Tibial nerve (tissue), 4 donors: Measurements from ENCODE around the gene LCLAT1.

Experiments used
- EP300 ChIP-seq, 2 donors: sonication (generic); formaldehyde crosslinking; IDR thresholded peaks; one replicate each; pipeline ENCODE4 v1.6.1; 2017; ENCODE audit warnings: antibody characterized with exemption in 2 of 2, mild to moderate bottlenecking in 1 of 2
- POLR2A ChIP-seq, 2 donors: fragments of 450-650 bp; IDR thresholded peaks; one replicate each; pipeline ENCODE4 v1.6.1; 2017; ENCODE audit warnings: antibody characterized with exemption in 2 of 2, mild to moderate bottlenecking in 2 of 2, moderate library complexity in 2 of 2
- TF ChIP-seq, protein P1 (sequence below), 5 experiments: fragments of 200-600 bp in 3 of 5; fragments of 450-650 bp in 2 of 5; sonication (generic) in 3 of 5; IDR thresholded peaks; one replicate each; pipeline ENCODE4 v1.5.1; 2016 to 2019; ENCODE audit warnings: antibody characterized with exemption in 5 of 5, mild to moderate bottlenecking in 3 of 5, moderate library complexity in 2 of 5

DNA sequence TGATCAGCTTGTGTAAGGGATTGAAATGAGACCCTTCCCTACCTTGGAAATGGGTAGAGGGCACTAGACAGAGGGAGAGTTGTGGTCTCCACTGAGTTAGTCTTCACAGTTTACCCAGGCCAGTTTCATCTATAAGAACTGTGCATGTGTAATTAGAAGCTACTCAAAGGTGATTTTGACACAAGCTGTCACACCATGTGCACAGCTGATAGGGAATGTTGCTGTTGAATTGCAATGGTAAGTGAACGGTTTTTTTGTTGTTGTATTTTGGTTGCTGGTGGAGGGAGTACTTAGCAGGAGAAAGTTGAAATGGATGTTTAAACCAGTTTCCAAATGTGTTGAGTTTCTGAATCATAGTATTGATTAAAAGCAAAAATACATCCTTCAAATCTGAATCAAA, 168.9 kb downstream of the LCLAT1 start:
- TF ChIP-seq, protein P1, sequence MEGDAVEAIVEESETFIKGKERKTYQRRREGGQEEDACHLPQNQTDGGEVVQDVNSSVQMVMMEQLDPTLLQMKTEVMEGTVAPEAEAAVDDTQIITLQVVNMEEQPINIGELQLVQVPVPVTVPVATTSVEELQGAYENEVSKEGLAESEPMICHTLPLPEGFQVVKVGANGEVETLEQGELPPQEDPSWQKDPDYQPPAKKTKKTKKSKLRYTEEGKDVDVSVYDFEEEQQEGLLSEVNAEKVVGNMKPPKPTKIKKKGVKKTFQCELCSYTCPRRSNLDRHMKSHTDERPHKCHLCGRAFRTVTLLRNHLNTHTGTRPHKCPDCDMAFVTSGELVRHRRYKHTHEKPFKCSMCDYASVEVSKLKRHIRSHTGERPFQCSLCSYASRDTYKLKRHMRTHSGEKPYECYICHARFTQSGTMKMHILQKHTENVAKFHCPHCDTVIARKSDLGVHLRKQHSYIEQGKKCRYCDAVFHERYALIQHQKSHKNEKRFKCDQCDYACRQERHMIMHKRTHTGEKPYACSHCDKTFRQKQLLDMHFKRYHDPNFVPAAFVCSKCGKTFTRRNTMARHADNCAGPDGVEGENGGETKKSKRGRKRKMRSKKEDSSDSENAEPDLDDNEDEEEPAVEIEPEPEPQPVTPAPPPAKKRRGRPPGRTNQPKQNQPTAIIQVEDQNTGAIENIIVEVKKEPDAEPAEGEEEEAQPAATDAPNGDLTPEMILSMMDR (IDR thresholded peaks at IDR 0.05): no peak
- no peak for TF ChIP-seq POLR2A (IDR thresholded peaks at IDR 0.05)
- no peak for TF ChIP-seq EP300 (IDR thresholded peaks at IDR 0.05)
